Measurements from ENCODE around the gene HAPLN2.
A peak's percentile ranks its signal among the peaks of the same experiment; 100 is the strongest.

HAPLN2 gene

DNA sequence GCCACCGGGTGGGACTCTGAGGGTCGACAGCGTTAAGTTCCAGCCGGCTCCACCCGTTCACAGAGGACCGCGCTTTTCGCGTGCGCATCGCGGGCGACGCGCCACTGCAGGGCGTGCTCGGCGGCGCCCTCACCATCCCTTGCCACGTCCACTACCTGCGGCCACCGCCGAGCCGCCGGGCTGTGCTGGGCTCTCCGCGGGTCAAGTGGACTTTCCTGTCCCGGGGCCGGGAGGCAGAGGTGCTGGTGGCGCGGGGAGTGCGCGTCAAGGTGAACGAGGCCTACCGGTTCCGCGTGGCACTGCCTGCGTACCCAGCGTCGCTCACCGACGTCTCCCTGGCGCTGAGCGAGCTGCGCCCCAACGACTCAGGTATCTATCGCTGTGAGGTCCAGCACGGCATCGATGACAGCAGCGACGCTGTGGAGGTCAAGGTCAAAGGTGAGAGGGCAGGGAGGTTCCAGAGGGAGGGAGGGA is 27.6 kb downstream of the HAPLN2 start:
- no peak for DNase-seq

DNA sequence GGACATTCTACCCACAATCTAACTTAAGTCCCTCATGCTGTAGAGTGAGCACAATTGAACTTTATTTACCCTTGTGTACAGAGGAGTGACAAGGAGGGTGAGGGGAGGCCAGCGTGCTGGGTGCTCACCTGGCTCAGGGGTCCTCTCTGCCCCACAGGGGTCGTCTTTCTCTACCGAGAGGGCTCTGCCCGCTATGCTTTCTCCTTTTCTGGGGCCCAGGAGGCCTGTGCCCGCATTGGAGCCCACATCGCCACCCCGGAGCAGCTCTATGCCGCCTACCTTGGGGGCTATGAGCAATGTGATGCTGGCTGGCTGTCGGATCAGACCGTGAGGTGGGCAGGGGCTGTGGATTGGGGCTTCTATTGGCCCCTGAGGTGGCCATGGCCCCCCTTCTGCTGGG is 28.1 kb downstream of the HAPLN2 start:
- DNase-seq: no peak

DNA sequence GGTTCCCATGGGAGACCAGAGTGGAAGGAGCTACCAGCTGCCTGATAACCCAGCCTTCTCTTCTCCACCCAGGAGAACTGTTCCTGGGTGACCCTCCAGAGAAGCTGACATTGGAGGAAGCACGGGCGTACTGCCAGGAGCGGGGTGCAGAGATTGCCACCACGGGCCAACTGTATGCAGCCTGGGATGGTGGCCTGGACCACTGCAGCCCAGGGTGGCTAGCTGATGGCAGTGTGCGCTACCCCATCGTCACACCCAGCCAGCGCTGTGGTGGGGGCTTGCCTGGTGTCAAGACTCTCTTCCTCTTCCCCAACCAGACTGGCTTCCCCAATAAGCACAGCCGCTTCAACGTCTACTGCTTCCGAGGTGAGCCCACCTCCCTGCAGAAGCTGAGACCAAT is 29.3 kb downstream of the HAPLN2 start:
- DNase-seq: no peak

DNA sequence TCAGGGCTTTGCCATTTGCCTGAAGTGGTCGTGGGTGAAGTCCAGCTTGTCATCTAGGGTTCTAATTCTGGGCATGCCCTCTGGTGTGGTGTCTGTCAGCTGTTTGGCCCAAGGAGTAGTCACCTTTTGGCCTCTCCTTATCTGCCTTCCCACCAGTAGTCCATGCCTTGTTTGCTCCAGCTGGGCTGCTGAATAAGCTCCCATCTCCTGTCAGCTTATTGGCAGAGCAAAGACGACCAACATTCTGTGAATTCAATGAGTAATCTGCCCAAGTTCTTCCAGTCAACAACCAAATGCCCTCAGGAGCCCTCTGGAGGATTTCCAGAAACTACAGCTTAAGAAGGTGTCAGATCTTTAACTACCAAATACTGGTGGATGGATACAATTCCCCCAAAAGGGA is 29.7 kb downstream of the HAPLN2 start:
- DNase-seq: no peak

DNA sequence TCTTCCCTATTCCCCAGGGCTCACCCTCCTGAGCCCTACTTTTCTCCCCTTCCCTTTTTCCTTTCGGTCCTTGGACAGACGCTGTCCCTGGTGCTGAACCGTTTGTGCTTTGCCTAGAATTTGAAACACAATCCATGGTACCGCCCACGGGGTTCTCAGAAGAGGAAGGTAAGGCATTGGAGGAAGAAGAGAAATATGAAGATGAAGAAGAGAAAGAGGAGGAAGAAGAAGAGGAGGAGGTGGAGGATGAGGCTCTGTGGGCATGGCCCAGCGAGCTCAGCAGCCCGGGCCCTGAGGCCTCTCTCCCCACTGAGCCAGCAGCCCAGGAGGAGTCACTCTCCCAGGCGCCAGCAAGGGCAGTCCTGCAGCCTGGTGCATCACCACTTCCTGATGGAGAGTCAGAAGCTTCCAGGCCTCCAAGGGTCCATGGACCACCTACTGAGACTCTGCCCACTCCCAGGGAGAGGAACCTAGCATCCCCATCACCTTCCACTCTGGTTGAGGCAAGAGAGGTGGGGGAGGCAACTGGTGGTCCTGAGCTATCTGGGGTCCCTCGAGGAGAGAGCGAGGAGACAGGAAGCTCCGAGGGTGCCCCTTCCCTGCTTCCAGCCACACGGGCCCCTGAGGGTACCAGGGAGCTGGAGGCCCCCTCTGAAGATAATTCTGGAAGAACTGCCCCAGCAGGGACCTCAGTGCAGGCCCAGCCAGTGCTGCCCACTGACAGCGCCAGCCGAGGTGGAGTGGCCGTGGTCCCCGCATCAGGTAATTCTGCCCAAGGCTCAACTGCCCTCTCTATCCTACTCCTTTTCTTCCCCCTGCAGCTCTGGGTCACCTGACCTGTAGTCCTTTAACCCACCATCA is 33.1 kb downstream of the HAPLN2 start:
- DNase-seq: no peak

DNA sequence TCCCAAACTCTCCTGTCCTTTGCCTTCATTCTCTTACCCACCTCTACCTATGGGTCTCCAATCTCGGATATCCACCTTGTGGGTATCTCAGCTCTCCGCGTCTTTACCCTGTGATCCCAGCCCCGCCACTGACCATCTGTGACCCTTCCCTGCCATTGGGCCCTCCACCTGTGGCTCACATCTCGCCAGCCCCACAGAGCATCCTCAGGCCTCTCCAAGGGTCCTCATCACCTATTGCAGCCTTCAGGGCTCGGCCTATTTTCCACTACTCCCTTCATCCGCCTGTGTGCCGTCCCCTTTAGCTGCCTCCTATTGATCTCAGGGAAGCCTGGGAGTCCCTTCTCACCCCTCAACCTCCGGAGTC is 33.8 kb downstream of the HAPLN2 start:
- DNase-seq: no peak

DNA sequence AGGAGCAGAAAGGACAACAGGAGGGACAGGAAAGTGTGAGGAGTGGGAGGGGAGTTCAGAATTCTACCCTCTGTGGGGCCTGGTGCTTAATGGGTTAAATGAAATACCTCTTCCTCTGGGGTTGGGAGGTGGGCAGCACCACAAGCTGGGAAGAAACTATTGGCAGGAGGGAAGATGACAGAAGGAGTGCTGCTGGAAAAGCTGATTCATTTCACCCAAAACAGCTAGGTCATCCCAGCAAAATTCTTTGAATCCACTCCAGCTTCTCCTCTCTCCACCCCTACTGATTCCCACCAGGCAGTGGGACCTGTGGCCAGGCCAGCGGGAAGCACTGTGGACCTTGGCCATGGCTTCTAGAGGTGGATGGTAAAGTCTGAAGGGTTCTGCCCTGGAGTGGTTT is 35.5 kb downstream of the HAPLN2 start:
- no peak for DNase-seq

DNA sequence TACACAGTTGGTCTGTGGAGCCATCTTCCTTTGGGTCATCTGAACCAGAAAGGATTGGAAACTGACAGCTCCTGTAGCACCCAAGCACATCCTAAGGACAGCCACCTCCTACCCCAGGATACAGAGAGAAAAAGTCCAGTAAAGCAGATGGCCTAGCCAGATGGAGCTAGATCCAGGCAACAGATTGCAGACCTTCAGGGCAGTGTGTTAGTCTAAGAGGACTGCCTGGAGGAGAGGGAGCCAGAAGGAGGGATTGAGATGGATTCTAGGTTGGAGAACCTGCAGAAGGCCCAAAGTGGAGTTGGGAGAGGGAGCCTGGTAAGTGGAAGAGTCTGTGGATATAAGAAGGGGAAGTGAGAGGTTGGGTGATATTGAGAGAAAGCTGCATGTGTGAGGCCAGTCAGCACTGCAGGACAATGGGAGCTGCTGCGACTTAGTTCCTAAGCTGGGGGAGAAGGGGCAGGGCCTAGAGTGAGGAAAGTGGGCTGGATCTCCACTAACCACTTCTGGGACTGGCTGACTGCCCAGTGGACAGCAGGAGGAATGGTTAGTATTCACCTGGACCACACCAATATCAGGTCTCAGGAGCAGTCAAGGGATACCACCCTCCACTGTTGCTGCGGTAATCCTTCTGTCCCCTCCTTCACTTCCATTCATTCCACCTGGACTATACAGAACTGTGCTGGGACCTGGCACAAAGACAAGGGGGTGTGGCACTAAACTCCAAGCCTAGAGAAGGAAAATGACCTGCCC is 36.1 kb downstream of the HAPLN2 start:
- no peak for DNase-seq

DNA sequence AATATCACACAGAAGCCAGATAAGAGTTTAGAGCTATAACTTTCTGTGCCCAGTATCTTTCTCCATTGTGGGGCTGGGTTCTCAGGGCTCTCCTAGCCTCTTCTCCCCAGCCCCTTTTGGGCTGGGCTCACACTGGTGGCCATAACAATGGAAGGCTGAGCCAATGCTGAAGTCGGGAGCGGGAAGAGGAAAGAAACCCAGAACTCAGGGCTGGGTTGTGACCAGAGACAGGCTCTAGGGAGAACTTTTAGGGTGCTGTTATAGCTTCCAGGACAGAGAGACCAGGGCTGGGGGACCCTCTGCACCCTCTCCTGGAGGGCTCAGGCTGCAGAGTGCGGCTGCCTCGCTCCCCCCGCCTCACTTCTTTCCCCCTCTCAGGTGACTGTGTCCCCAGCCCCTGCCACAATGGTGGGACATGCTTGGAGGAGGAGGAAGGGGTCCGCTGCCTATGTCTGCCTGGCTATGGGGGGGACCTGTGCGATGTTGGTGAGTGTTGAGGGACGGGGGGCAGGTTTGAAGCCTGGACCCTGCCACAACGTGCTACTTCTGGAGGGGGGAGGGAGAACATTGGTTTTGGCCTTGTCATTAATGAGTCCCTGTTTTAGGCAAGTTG is 36.8 kb downstream of the HAPLN2 start:
- no peak for DNase-seq

DNA sequence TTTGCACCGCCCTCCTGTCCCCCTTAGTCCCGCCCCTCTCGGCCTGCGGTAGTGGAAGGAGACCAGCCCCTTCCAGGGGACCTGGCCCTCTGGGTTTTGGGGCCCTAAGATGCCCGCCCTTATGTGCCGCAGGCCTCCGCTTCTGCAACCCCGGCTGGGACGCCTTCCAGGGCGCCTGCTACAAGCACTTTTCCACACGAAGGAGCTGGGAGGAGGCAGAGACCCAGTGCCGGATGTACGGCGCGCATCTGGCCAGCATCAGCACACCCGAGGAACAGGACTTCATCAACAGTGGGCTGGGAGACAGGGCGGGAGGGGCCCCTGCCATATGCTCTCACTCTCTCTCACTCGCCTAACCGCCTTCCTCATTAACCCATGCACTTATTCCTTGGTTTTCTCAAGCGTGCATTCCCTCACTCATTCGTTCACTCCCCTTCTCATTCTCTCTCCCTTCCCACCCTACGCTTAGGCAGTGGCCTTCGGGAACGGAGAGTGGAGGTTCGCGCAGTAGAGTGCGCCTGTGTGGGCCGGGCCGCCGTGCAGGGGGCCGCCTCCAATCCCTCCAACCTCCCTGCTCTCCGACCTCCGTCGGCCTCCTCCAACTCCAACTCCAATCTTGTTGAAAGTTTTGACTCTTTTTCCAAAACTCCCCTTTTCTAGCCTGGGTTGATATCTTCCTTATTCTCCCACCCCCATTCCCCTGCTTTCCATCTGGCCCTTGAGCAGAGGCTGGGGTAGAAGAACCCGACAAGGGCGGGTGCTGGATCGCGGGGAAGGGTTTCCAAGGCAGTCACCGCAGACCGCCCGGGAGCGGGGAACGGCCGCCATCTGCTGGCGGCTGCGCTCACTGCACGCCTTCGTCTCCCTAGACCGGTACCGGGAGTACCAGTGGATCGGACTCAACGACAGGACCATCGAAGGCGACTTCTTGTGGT is 37.9 kb downstream of the HAPLN2 start:
- DNase-seq: peak; percentile 87

DNA sequence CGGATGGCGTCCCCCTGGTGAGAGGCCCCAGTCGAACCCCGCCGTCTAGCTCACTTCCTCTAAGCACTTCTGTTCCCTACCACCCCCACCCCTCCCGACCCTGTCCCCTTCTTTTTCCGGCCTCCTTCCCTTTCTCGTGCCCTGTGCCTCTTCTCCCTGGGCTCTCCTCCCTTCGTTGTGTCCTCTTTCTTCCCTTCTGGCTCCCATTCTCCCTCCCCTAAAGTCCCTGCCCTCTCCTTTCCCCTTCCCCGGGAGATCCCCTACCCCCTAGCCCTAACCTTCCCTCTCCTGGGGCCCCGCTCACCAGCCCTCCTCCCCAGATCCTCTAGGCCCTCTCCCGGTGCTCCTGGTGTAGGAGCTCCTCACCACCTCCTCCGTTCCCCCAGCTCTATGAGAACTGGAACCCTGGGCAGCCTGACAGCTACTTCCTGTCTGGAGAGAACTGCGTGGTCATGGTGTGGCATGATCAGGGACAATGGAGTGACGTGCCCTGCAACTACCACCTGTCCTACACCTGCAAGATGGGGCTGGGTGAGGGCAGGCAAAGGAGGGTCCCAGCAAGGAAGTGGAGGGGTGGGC is 38.6 kb downstream of the HAPLN2 start:
- no peak for DNase-seq

DNA sequence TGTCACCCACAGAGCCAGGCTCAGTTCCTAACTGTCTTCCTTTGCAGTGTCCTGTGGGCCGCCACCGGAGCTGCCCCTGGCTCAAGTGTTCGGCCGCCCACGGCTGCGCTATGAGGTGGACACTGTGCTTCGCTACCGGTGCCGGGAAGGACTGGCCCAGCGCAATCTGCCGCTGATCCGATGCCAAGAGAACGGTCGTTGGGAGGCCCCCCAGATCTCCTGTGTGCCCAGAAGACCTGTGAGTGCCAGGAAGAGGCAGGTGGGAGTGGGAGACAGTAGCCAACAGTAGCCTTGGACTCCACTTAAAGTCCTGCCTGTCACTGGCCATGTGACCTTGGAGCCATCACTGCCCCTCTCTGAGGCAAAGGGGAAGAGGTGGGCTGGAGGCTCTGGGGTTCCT is 39.3 kb downstream of the HAPLN2 start:
- DNase-seq: no peak

DNA sequence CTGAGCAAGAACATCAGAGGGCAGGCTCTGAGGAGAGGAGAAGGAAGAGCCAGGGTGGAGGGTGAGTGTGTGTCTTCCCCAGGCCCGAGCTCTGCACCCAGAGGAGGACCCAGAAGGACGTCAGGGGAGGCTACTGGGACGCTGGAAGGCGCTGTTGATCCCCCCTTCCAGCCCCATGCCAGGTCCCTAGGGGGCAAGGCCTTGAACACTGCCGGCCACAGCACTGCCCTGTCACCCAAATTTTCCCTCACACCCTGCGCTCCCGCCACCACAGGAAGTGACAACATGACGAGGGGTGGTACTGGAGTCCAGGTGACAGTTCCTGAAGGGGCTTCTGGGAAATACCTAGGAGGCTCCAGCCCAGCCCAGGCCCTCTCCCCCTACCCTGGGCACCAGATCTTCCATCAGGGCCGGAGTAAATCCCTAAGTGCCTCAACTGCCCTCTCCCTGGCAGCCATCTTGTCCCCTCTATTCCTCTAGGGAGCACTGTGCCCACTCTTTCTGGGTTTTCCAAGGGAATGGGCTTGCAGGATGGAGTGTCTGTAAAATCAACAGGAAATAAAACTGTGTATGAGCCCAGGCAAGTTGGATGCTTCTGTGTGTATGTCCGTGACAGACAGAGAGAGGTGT is 39.8 kb downstream of the HAPLN2 start:
- DNase-seq: no peak

DNA sequence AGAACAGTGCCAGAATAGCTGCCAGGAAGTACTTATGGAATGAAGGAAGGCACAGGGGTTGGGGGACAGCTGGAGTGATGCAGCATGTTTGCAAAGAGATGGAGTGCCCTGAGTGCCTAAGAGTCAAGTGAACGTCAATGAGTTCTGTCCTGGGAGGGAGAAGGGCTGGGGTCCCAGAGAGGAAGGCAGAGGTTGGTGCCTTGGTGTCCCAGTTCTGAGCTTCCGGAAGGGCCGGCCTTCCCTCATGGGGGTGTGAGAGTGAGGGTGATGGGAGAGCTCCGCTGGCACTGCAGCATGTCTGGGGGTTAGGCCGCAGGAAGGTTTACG is 40.4 kb downstream of the HAPLN2 start:
- no peak for DNase-seq

DNA sequence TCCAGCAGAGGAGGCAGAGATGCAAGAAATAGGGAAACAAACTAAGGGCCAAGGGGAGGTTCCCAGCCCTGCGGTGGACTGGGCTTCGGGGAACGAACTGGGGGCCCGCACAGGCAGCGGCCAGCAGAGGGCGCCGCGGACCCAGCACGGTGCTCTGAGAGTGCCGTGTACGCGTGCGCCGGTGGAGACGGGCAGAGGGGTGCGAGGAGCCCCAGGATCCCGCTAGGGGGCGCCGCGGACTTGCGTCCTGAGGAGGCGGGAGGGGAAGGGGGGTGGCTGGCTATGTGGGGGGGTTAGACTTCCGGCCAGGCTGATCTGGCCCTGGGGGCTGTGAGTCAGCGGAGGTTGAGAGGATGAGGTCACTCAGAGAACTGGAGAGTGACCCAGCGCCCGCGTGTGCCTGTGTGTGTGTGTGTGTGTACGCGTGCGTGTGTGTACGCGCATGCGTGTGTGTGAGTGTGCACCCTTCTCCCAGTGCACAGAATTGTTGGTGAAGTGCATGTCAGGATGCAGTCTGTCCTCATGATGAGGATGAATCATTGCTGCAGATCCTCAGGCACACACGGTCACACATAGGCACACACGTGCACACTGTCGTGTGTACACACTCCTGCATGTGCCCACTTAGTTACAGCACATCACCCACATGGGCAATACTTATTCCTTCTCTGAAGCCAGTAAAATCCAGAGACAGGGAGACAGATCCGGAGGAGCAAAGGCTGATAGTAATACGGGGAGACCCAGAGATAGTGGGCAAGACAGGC is 41.0 kb downstream of the HAPLN2 start:
- DNase-seq: peak; percentile 94

DNA sequence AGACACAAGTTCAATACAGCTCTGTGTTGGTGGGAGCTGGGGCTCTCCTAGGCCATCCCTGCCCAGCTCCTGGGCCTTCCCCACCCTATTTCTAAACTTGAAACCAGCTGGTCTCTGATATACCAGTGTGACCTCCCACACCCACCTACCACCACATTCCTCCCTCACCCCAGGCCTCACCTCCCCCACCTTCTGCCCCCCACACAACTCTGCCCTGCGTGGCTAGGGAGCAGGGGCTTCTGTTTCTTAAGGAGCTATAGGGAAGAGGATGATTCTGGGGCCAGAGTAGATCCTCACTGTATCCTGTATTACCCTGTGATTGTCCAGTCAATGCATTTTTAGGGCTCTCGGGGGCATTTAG is 41.5 kb downstream of the HAPLN2 start:
- no peak for DNase-seq

DNA sequence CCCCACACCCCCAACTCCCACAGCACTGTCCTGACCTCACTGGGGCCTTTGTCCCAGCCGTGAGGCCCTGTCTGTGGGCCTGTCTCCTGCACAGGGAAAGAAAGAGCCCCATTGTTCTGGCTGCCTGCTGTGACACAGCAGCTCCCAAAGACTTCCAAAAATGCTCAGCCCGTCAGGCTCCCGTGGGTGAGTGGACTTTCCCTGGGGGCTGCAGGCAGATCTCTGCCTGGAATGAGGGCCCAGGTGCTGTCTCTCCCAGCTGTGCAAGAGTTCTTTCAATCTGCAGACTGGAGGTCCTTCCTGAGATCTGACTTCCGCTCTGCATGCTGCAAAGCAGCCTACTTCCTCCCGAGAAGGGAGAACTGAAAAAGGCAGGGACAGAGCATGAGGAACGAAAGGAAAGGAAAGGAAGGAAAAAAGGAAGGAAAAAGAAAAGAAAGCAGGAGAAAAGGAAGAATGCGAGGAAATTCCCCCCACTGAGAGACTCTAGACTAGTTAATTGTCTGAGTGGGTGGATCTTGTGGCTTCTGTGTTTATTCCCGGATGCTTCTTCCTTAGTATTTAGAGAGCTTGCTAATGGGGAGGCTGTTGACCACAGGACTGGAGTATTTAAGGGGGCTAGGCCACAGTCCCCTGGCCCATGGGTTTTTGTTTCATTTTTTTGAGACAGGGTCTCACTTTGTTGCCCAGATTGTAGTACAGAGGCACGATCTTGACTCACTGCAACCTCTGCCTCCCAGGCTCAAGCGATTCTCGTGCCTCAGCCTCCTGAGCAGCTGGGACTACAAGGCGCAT is 43.0 kb downstream of the HAPLN2 start:
- DNase-seq: no peak

DNA sequence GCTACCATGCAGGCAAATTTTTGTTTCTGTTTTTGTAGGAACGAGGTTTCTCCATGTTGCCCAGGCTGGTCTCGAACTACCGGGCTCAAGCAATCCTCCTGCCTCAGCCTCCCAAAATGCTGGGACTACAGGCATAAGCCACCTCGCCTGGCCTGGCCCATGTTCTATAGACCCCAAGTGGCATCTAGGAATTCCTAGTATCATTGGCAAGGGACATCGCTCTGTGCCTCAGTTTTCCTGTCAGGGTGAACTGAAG is 43.5 kb downstream of the HAPLN2 start:
- DNase-seq: no peak

DNA sequence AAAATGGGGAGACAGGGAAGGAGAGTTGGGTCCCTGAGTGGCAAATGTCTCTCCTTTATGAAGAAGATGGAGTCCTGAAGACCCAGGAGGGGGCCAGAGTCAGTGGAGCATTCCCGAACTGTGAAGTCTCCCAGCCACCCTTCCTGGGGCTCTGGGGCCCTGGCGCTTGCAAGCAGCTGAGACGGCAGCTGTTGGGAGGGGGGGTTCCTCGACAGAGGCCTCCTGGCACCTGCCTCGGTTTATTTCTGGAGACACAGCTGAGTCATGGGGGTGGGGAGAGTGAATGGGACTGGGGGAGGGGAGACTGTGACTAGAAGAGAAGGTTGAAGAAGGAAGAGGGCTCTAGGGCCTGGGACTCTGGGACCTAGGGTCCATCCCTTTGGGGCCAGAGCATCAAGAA is 44.0 kb downstream of the HAPLN2 start:
- no peak for DNase-seq

DNA sequence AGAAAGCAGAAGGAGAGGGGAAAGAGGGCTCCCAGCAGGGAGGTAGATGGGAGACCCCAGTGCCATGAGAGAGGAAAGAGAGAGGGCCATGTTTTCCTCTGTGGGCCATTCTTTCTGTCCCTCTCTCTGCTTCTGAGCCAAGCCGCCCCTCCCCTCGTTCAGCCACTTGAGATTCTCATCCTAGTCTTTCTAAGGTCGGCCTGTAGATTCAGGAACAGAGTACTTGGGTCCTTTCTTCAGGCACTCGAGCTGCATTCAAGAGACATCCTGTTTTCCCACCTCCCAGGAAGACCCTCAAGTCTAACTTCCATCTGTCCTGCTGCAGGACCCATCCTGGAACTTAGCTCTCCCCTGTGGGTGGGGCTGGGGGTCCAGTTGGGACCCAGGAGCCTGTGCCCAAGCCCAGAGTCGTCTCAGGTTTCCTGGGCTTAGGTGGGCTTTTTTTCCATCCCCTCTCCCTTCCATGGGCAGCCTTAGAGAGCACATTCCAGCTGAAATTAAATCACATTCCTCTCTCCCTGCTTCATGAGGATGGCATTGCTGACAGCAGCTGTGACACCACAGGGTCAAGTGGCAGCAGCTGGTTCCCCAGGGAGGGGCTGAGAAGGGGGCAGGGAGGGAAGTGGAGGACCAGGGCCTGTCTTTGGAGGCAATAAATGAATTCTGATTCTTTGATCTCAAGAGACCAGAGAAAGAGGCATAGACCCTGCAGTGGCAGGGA is 45.0 kb downstream of the HAPLN2 start:
- DNase-seq: peak; percentile 61
